Stimulated activated CD4-positive, alpha-beta T cell treated with anti-CD3 and anti-CD28 coated beads, Interleukin-4, amount 100 ng/mL, for 1 hour (primary cell): Measurements from ENCODE around the gene SUSD3.
"Not testable (repeated sequence)": the region's sequence is repeated elsewhere in the genome, so short reads cannot be mapped to it uniquely, and the experiment has no call there.

ENCODE experiments used
- DNase-seq: peaks from one replicate; pipeline ENCODE4 v3.0.0-alpha.2; 2020

Gene SUSD3

DNA sequence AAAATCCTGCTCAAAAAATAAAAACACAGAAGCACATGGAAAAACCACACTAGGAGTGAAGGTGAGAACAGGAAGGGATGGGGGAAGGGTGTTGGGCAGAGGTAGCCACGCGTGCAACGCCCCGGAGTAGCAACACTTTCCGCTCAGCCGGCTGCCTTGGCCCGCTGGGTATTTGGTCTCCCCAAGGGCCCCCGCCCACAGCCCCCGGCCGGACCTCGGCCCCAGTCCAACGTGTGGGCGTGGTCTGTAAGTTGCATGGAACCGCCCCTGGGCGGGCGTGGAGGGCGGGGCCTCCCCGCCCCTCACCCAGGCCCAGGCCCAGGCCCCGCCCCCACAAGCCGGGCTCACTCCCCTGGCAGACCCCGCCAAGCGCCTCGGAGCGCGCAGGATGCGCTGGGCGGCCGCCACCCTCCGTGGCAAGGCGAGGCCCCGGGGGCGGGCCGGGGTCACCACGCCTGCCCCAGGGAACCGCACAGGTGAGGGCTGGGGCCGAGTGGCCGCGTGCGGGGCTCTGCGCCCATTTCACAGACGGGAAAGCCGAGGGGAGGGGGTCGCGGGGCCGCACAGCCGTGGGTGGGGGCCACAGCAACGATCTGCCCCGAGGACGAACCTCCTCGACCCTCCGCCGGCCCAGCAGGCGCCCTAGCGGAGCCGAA, at the start of gene SUSD3:
Gene SUSD3 (plus strand): TSS at position 347 of the 656 bp plus-strand sequence. CDS start 42 bp downstream, at position 389.
- peak; percentile 69 for DNase-seq

DNA sequence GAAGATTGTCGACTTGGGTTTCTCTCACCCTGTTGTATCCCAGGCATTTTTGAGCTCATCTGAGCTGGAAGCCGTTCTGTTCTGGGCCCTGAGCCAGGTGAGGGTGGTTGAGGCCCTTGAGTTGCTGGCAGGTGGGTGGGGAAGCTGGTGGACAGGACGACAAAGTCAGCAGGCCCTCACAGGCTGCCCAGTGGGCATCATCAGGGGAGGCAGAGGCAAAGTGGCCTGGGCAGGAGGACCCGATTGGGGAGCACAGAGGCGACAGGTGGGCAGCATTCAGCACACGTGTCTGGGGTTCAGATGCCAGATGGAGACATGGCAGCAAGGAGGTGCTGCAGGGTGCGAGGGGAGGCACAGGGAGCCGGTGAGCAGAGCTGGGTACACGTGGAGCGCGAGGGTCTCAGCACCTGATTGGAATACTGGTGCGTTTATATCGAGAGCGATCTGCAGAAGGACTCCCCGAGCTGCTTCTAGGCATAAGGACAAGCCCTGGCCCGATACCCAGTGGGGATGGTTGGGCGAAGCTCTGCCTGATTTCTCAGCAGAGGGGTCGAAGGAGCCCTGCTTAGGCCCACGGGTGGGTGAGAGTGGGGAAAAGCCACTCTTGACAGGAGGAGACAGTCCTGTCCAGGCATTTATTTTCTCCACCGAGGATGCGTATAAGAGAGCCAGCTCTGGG, 49.0 kb upstream of the SUSD3 start:
- no peak for DNase-seq

DNA sequence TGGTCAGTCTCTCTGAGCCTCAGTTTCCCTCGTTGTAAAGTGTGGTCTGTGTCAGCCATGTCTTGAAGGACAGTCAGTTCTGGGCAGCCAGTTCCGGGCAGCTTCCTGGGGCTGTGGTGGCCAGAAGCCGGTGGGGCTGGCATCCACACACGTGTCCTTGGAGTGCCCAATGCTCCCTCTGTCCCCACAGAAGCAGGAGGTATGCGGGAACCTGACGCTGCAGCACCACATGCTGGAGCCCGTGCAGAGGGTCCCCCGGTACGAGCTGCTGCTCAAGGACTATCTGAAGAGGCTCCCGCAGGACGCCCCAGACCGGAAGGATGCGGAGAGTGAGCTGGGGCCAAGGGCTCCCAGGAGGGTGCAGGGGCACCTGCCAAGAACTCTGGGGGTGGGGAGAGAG, 48.4 kb upstream of the SUSD3 start:
- DNase-seq: no peak

DNA sequence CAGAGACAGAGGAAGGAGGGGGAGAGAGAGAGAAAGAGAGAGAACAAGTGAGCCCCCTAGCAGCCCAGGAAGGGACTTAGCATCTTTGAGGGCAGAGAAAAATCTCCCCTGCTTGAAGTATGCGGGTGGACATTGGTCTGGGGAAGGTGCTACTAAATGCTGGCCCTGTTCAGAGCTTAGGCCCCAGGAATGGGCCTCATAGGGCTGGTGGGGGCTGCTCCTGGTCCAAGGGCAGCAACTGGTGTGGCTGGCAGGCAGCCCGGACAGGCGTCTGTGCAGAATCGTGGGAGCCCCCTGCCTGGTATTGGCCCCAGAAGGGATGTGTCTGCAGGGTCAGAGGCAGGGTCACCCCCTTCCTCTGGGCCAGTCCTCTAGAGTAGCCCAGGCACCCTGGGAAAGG, 47.8 kb upstream of the SUSD3 start:
- DNase-seq: no peak

DNA sequence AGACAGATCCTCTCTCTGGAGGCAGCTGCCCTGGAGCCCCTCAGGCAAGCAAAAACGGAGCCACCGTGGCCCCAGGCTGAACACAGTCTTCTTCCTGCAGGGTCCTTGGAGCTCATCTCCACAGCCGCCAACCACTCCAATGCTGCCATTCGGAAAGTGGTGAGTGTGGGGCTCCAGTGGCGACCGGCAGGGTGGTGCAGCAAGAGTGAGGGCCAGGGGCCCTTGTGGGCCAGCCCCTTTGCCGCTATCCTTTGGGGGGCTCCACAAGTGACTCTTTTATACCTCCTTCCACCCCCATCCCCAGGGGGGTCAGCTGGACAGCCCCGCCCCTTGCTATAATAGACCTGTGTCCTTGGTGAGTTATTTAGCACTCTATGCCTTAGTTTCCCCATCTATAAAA, 47.4 kb upstream of the SUSD3 start:
- DNase-seq: no peak

DNA sequence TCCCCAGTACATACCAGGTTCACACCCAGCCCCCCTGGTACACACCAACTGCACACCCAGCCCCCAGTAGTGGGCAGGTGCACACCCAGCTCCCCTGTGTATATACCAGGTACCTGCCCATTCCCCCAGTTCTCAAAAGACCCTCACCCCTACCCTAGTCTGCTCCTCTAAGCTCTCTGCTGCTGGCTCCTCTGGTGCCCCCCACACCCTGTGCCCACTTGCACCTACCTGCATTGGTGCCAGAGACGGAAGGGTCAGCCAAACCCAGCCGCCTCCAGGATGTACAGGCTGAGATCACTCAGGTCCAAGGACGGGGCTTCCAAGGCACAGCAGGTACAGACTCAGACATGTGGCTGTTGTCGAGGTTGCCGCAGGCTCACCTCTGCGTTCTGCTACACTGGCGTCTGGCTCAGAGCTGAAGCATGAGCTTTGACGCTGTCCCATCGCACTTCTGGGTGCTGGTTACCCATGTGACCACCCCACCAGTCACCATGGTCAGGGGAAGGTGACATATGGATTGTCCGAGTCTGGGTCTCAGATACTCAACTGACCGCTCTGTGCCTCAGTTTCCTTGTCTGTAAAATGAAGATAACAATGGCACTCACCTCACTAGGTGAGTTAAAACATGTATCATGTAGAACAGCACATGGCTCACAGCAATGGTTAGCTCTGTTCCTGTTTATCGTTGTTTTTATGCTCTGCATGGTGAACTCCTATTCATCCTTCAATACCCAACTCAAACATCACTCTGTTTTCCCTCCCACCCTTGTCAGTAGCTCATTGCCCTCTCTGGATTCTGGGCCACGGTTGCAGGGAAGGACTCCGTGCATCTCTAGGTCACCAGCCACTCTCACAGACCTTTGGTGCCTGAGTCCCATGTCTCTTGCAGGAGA, 45.3 kb upstream of the SUSD3 start:
- no peak for DNase-seq

DNA sequence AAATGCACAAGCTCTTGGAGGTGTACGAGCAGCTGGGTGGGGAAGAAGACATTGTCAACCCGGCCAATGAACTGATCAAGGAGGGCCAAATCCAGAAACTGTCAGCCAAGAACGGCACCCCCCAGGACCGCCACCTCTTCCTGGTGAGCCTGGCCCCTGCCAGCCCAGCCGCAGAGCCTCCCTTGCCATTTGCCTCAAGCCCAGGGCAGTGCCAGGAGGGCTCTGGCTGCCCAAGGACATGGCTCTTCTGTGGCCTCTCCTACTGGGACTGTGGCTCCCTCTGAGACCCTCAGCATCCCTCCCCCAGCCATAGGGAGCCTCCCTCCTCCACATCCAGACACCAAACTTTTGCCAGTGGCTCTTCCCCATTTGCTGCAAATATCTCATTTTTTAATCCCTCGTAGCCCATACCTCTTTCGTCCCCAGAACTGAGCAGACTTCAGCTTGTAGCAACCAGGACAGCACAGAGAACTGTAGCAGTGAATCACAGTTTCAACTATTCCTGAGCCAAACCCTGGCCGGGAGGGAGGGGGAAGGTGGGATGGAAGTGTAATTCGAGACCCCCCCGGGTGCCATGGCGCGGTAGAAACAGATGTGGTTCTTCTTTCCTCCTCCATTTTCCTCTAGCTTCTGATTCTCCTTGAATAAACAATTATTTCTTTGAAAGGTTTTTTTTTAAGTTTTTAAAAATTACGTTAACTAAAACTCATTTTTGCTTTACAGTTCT, 44.5 kb upstream of the SUSD3 start:
- no peak for DNase-seq

DNA sequence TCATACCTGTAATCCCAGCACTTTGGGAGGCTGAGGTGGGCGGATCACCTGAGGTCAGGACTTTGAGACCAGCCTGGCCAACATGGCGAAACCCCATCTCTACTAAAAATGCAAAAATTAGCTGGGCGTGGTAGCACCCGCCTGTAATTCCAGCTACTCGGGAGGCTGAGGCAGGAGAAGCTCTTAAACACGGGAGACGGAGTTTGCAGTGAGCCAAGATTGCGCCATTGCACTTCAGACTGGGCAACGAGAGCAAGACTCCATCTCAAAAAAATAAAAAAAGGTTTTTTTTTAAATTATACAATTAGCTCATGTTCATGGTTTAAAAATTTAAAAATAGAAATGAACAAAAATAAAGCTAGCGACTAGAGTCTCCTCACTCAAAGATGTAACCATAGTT, 43.3 kb upstream of the SUSD3 start:
- not testable (repeated sequence) for DNase-seq

DNA sequence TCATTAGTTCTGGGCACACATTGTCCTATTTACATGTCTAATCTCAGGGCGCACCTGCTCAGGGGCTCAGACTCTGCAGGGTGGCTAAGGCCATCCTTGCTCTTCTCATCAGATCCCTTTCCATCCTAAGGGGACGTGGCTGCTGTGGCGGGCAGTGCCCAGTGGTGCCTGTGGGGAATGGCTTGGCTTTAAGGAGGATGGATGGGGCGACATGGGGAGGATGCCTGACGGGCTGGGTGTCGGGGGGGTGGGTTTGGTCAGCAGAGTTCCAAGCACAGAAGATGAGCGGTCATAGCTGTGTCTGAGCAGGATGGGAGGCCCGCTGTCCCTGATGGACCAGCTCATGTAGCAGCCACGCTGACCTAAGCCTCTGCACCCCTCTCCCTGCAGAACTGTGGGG, 40.9 kb upstream of the SUSD3 start:
- no peak for DNase-seq

DNA sequence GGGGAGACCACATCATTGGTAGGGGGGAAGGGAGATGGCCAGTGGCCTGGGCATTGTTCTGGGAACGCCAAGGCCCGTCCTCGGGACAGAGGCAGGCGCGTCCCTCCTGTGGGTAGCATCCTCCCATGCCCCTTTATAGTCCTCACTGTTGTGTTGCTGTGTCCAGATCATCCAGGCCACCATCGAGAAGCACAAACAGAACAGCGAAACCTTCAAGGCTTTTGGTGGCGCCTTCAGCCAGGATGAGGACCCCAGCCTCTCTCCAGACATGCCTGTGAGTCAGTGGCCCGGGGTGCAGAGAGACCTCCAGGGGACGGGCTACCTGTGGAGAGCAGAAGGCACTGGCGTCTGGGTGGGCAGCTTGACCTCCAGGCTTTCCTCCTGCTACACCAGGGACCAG, 38.4 kb upstream of the SUSD3 start:
- DNase-seq: no peak

DNA sequence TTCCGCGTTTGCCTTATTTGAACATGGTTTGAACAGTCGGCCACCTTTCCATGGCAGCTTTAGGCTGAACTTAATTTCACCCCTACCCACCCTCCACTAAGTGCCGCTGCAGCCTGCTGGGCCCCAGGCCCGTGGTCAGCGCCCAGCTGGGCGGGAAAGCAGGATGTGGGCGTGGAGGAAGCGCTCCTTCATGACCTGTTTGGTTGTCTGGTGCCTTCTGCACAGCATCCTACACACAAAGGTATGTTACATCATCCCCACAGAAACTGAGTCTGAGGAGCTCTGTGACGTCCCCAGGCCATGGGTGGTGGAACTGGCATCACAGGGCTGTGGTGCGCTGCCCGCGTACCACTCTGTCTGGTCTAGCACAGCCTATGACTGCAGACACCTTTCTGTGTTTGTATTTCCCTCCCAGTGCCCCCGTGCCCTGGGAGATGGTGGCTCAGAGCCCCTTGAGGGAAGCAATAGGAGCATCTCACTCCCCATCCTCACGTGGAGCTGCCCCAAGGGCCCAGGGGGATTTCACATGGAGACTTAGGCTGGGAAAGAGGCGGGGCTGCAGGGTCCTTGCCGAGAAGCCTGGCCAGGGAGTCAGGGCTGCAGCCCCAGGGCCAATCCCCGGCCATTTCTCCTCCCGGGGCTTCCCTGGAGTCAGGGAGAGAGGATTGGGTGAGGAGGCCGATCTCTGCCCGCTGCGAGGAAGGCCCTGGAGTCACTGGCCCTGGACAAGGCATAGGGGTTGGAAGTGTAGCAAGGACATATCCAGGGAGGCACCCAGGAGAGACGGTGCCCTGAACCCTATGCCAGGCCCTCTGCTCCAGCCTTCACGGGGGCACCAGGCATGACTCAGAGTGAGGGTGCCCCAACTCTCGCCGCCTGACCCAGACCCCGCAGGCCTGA, 37.5 kb upstream of the SUSD3 start:
- no peak for DNase-seq

DNA sequence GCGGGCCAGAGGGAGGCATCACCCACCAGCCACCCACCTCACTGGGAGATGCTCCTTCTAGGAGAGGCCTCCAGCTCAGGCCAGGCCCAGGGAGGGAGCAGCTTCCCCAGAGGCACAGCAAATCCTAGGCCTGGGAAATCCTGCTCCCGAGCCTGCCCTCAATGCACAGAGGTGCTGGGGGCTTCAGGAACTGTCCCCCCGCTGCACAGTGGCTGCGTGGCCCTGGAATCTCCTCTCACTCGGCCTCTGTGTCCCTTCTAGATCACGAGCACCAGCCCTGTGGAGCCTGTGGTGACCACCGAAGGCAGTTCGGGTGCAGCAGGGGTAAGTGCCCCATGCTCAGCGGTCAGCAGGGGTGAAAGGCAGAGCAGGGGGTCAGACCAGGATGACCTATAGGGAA, 36.4 kb upstream of the SUSD3 start:
- DNase-seq: no peak

DNA sequence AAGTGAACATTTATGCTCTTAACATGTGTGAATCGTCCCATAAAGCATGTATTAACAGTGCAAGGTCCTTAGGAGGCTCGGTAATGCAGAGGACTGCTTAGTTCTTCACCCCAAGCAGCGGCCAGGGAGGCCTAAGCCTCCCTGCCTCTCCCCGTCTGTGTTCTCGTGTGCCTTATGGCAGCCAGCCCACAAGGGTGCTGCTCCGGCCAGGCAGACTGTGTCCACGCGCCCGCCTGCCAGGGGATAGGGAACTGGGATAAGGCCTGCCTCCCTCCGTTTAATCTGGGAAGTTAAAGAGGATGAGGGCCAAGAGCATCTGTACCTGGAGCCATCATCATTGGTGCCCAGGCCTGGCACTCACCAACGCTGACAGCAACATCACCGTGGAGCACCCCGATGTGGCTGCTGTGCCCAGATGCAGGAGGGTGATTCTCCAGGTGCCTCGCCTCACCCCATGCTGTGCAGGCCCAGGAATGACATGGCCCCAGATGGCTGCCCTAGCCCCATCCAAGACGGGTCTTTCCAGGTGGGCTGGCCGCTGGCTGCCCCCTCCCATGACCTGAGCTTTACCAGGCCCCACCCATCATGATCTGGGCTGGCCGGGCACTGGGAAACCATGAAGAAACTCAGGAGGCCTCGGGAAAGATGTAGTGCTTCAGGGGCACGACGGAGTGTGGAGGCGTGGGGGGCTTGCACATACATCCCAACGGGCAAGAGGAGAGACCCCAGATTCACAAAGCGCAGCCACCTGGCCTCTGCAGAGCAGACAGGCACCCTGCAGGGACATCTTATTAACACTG, 35.6 kb upstream of the SUSD3 start:
- no peak for DNase-seq

DNA sequence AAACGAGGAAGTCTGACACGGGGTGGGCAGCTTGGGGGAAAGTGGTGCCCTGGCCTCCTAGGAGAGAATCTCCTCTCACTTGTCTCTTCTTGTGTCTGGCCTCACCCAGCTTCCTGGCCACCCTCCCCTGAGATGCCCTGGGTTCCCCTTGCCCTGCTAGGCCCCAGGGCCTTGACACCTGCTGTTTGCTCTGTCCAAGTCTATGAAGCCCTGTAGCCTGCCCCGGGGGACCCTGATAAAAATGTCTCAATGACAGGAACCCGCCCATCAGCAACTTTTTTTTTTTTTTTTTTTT, 35.0 kb upstream of the SUSD3 start:
- no peak for DNase-seq

DNA sequence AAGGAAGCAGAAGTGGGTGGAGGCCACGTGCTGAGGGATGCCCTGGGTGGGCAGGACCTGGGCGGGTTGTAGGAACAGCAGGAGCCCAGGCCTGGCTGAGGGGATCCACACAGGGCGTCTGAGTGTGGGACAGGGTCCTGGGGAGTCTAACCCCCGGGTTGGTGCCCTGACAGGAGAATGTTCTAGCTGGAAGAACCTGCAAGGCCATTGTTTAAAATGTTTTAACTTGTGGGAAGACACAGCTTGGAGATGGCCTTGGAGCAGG, 33.9 kb upstream of the SUSD3 start:
- no peak for DNase-seq

DNA sequence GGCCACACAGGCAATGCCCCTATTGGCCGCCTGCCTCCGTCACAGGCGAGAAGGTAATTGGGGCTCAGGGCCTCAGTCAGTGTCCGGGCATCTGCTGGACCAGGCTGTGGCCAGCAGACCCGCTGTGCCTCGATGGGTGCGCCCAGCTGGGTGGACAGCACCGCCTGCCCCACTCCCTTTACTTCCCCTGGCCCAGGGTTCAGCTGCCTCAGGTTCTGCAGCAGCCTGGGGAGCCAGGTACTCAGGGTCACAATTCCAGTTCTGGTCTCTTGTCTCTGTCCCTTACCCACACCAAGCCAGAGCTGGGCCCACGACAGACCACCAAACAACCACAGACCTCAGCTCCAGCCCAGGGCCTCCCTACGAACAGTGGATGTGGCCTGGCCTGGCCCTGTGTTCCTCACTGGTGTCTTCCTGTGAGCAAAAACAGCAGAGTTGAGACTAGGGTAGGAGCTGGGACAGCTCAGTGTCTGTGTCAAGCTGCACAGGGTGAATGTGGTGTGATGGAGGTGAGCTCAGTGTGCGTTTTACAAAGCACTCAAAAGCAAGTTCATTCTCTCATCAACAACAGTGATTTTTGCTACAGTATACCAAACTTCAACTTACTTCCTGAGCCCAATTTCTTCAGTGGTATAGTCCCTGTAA, 33.4 kb upstream of the SUSD3 start:
- no peak for DNase-seq

DNA sequence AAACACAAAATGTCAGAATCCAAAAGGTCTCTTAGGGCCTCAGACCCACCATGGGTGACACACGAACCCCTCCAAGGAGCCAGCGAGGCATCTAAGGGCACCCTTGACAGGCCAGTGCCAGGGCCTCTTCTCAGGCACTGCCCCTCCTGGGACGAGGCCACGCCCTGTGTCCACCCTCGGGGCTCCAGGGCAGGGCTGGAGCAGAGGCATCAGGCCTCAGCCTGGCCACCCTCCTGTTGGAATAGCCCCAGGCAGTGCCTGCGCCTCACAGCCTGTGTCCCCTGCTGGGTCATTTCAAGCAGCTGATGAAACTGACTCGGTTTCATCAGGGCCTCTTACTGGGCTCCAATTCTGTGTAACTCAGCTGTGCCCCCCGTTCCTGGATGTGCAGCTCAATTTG, 32.8 kb upstream of the SUSD3 start:
- DNase-seq: no peak

DNA sequence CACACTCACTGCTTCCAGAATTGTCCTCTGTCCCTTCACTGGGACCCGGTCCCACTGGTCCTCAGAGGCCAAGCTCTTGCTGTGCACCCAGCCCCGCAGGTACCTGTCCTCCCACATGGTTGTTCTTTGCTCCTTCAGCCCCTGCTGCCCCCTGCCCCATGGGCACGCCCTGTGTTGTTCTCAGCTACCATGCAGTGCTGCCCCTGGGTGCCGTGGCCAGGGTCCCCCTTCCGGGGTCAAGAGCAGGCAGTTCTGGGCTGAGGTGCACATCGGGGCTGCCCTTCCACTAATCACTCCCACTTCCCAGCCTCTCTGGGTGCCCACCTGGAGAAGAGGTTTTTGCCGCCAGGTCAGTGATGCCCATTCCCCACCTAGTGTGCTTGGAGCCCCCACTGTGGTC, 31.9 kb upstream of the SUSD3 start:
- no peak for DNase-seq

DNA sequence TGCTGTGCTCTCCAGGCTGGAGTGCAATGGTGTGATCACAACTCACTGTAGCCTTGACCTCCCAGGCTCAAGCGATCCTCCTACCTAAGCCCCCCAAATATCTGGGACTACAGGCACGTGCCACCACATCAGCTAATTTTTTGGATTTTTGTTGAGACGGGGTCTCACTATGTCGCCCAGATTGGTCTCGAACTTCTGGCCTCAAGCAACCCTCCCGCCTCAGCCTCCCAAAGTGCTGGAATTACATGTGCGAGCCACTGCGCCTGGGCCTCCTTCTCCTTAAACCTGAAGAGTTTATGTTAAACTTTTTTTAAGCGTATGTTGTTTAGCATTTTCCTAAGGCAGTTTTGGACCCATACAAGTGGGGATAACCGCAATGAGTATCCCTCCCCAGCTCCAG, 30.8 kb upstream of the SUSD3 start:
- no peak for DNase-seq

DNA sequence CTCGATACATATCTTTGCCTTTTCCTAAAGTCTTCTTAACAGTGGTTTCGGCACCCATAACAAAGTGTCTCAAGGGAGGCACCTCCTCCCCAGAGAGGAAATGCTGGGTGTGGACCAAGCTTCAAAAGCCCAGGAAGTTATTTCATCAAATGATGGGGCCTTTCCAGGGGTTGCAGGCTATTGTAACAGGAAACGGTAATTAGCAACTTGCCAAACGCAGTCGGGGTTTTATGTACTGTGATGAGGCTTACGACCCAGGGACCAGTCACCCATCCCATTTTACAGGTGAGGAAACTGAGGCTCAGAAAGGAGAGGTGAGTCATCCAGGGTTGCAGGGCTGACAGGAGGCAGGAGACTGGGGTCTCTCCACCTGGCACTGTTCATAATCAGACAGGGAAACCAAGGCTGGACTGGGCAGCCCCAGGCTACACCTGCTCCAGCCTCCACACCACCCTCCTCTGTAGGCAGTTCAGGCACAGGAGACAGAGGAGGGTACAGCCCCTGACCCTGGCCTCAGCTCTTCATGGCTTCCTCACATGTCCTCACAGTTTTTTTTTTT, 30.0 kb upstream of the SUSD3 start:
- DNase-seq: peak; percentile 30
